Measurements from ENCODE around the gene TGFBR3. TPM values are rescaled to one million over a fixed set of nuclear protein-coding genes. Genes with fewer than 3 reads are reported as not detected.

The TGFBR3 gene
- polyA plus RNA-seq (ENCODE audit: insufficient read length in 12 of 12), result 10 to 100 TPM in 11 of 12 donors, not detected in 1; 23.8 to 64.0 (median 31.6) TPM
- long read RNA-seq, donor 1, result 0 reads
- long read RNA-seq, donor 2, full-length matches to known transcripts, result 3 of 3 reads
- long read RNA-seq, donor 2, partial matches to known transcripts, result 0 of 3 reads
- long read RNA-seq, donor 2, other reads (novel, unspliced or antisense), result 0 of 3 reads
- long read RNA-seq, donor 3, result 0 reads
- long read RNA-seq, donor 4, partial matches to known transcripts, result 0 of 1 reads
- long read RNA-seq, donor 4, other reads (novel, unspliced or antisense), result 0 of 1 reads
- long read RNA-seq, donor 5, full-length matches to known transcripts, result 1 of 1 reads
- long read RNA-seq, donor 5, partial matches to known transcripts, result 0 of 1 reads
- long read RNA-seq, donor 5, other reads (novel, unspliced or antisense), result 0 of 1 reads
- long read RNA-seq, donor 6, full-length matches to known transcripts, result 2 of 2 reads
- long read RNA-seq, donor 6, partial matches to known transcripts, result 0 of 2 reads
- long read RNA-seq, donor 6, other reads (novel, unspliced or antisense), result 0 of 2 reads
- long read RNA-seq, donor 7, full-length matches to known transcripts, result 3 of 3 reads
- long read RNA-seq, donor 7, partial matches to known transcripts, result 0 of 3 reads
- long read RNA-seq, donor 7, other reads (novel, unspliced or antisense), result 0 of 3 reads
- long read RNA-seq, donor 8, full-length matches to known transcripts, result 3 of 3 reads
- long read RNA-seq, donor 8, partial matches to known transcripts, result 0 of 3 reads
- long read RNA-seq, donor 8, other reads (novel, unspliced or antisense), result 0 of 3 reads
- long read RNA-seq, donor 9, full-length matches to known transcripts, result 2 of 2 reads
- long read RNA-seq, donor 9, partial matches to known transcripts, result 0 of 2 reads
- long read RNA-seq, donor 9, other reads (novel, unspliced or antisense), result 0 of 2 reads
- long read RNA-seq, donor 10, full-length matches to known transcripts, result 3 of 3 reads
- long read RNA-seq, donor 10, partial matches to known transcripts, result 0 of 3 reads
- long read RNA-seq, donor 10, other reads (novel, unspliced or antisense), result 0 of 3 reads
- long read RNA-seq, donor 11, full-length matches to known transcripts, result 2 of 2 reads
- long read RNA-seq, donor 11, partial matches to known transcripts, result 0 of 2 reads
- long read RNA-seq, donor 11, other reads (novel, unspliced or antisense), result 0 of 2 reads

- DNase-seq, result peak; percentile 95
These were observed at the start of gene TGFBR3 for GRCh38 chr1:91885716-91886506. Gene TGFBR3, minus strand, starts transcription at chr1:91886151. Its CDS starts 24,620 bp downstream, at chr1:91861531.

- no peak for DNase-seq
These were observed 43.3 kb upstream of the TGFBR3 start for GRCh38 chr1:91929250-91929649.

GRCh38 chr1:91928026-91928425, 42.1 kb upstream of the TGFBR3 start:
- DNase-seq, result no peak

GRCh38 chr1:91925644-91926435, 39.9 kb upstream of the TGFBR3 start:
- DNase-seq, result no peak

GRCh38 chr1:91924146-91924545, 38.2 kb upstream of the TGFBR3 start:
- DNase-seq, result no peak

- no peak for DNase-seq
These were observed 34.0 kb upstream of the TGFBR3 start for GRCh38 chr1:91919962-91920361.

GRCh38 chr1:91916811-91917460, 31.0 kb upstream of the TGFBR3 start:
- no peak for DNase-seq

- no peak for DNase-seq
These were observed 30.1 kb upstream of the TGFBR3 start for GRCh38 chr1:91916046-91916445.

GRCh38 chr1:91913018-91913417, 27.1 kb upstream of the TGFBR3 start:
- no peak for DNase-seq

GRCh38 chr1:91912266-91912665, 26.3 kb upstream of the TGFBR3 start:
- no peak for DNase-seq

- DNase-seq, result no peak
These were observed 15.3 kb upstream of the TGFBR3 start for GRCh38 chr1:91901231-91901630.

- no peak for DNase-seq
These were observed 14.6 kb upstream of the TGFBR3 start for GRCh38 chr1:91900562-91900961.

GRCh38 chr1:91897016-91897415, 11.1 kb upstream of the TGFBR3 start:
- DNase-seq, result no peak

- DNase-seq, result no peak
These were observed 10.0 kb upstream of the TGFBR3 start for GRCh38 chr1:91895832-91896556.

GRCh38 chr1:91894036-91894761, 8.2 kb upstream of the TGFBR3 start:
- no peak for DNase-seq

GRCh38 chr1:91891969-91892368, 6.0 kb upstream of the TGFBR3 start:
- DNase-seq, result no peak

- DNase-seq, result no peak
These were observed 5.5 kb upstream of the TGFBR3 start for GRCh38 chr1:91891454-91891853.

- no peak for DNase-seq
These were observed 3.9 kb upstream of the TGFBR3 start for GRCh38 chr1:91889717-91890459.
